NCI-H2171 (cell line): Measurements from ENCODE around the gene ARSD.
"Not testable (repeated sequence)": the region's sequence is repeated elsewhere in the genome, so short reads cannot be mapped to it uniquely, and the experiment has no call there.

ENCODE experiments used
- DNase-seq: peaks from one replicate; lab custom pipeline; 2025; lab: John Stamatoyannopoulos, UW

ARSD gene

GRCh38 chrX:2933125-2933900, 4.2 kb upstream of the ARSD start:
- DNase-seq: no peak

GRCh38 chrX:2931612-2932011, 2.5 kb upstream of the ARSD start:
- DNase-seq: no peak

DNA sequence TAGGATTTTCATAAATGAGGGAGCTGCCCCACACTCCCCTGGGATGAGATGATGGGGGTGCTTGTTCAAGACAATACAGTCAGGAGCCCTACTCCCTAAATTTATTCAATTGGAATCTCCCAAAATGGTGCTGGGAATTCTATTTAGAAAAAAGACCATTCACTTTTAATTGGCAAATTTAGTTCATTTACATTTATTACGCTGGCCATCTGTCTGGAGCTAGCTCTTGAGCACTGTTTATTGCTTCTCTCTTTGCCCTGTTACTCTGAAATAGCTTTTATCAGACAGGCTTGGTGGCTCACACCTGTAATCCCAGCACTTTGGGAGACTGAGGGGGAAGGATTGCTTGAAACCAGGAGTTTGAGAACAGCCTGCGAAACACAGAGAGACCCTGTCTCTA, 2.0 kb upstream of the ARSD start:
- DNase-seq: no peak

- DNase-seq: no peak
Observed at GRCh38 chrX:2928191-2928582, 952 bp downstream of the ARSD start.

DNA sequence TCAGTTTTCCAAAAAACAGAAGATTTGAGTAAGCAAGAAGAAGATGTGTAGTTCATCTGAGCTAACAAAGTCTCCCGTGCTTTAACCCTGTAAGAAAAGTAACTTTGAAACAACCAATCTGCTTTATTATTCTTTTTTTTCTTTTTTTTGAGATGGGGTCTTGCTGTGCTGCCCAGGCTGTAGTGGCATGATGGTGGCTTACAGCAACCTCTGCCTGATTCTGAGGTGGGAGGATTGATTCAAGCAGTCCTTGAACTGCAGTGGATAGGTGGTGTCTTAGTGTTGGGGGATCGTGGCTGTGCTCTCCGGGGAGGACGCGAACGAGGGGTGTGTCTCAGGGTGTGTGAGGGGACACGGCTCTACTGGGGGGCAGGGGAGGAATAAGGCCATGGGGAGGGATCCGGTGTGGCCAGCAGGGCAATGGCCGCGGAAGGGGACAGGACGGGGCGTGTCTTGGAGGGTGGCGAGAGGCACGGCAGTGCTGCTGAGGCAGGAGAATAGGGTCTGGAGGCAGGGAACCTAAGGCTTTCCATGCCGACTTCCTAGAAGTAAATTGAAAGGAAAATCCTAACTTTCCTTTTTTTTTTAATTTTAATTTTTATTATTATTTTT, 2.4 kb downstream of the ARSD start:
- no peak for DNase-seq

DNA sequence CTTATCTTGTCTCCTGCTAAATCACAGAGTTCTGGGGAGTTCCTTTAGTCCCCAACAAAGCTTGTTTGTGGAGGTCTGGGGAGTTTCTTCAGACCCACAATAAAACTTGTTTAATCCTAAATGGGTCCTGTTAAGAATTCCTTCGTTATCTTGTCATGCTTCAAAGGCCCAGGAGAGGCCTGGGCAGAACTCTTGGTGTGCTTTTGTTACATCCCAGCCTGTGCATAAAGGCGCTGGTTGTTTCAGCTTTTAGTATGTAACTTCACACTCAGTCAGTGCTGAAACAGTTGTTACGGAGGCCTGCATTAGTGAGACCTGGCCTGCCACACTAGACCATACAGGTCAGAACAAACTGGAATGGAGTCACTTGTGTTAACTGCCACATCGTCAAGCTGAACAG, 2.9 kb downstream of the ARSD start:
- DNase-seq: not testable (repeated sequence)

GRCh38 chrX:2924151-2924550, 5.0 kb downstream of the ARSD start:
- DNase-seq: no peak

GRCh38 chrX:2921750-2922149, 7.4 kb downstream of the ARSD start:
- no peak for DNase-seq

DNA sequence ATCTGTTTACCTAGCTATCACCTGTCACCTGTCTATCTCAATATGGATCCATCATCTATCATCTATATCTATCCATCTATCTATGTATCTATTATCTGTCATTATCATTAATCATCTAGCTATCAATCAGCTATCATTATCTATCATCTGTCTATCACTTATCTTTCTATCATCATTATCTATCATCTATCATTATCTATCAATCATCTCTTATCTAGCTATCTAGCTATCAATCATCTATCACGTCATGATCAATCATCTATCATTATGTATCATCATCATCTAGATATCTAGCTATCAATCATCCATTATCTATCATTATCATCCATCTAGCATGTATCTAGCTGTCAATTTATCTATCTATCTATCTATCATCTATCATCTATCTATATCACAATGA, 7.9 kb downstream of the ARSD start:
- no peak for DNase-seq

GRCh38 chrX:2917767-2918166, 11.4 kb downstream of the ARSD start:
- no peak for DNase-seq

GRCh38 chrX:2913118-2913517, 16.0 kb downstream of the ARSD start:
- DNase-seq: no peak

- DNase-seq: no peak
Observed at GRCh38 chrX:2910109-2910508, 19.0 kb downstream of the ARSD start.

DNA sequence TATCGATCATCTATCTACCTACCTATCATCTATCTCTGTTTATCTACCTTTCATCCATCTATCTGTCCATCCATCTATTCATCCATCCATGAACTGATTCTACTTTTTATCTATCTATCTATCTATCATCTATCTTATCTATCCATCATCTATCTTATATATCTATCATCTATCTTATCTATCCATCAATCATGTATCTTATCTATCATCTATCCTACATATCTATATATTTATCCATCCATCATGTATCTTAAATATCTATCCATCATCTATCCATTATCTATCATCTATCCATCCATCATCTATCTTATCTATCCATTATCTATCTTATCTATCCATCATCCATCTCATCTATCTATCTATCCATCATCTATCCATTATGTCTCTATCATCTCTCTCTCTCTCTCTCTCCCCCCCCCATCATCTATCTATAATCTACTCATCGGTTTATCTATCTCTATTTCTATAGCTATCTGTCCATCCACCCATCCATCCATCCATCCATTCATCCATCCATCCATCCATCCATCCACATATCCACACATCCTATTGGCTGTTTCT, 20.9 kb downstream of the ARSD start:
- DNase-seq: no peak

- DNase-seq: no peak
Observed at GRCh38 chrX:2907295-2907694, 21.8 kb downstream of the ARSD start.

DNA sequence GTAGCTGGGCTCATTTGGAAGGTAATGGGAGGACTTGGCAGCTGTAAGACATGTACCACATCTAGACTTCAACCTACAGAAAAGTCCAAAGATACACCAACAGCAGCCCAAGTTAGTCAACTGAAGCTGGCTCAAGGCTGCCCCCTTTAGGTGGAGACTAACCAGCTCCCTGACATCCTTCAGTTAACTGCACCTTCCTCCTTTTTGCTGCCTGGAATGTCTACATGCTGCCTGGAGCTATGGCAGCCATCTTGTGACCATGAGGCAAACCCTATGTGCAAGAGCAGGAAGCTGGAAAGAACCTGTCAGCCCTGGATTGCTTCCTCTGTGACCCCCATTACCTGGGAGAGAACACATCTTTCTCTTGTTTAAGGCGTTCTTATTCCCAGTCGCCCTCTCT, 25.8 kb downstream of the ARSD start:
- no peak for DNase-seq

GRCh38 chrX:2902841-2903240, 26.3 kb downstream of the ARSD start:
- no peak for DNase-seq

GRCh38 chrX:2901367-2902036, 27.6 kb downstream of the ARSD start:
- DNase-seq: no peak

- no peak for DNase-seq
Observed at GRCh38 chrX:2898846-2899512, 30.2 kb downstream of the ARSD start.

DNA sequence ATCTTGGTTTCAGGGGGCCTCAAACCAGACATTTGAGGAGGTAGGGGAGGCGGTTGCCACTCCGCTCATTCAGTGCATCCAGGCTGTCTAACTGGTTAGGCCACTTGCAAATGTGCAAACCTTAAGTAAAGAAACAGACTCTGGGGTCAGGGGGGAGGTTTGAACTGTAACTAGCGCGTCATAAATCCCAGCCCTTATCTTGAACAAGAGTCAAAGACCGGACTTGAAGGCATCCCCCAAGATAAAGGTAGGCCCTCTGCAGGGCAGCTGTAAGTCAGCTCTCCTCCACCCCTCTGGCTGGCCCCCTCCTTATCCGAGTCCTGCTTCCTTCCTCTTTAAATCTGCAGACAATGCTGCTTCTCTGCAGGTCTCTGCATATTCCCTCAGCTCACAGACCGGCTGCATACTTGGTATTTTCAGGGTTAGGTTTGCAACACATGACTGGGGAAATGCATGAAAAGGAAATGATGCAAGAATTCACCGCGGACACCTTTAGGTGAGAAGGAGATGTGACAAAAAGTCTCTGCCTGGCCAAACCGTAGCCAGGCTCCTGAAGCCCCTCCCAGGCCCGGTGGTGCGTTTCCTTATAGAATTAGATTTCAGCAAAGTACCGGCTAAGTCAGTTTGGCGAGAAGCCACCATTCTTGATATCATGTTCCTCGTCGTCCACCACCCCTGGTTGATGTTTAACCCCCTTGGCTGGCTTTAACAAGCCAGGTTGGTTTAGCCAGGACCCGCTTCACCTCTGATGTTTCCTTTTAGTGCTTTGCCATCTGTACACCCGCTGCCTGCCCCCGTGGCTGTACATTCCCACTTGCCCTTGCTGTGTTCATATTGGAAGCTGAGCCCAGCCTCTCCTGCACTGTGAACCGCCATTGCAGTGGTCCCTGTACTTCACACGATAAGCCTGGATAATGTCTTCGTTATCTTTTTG, 31.2 kb downstream of the ARSD start:
- DNase-seq: not testable (repeated sequence)

DNA sequence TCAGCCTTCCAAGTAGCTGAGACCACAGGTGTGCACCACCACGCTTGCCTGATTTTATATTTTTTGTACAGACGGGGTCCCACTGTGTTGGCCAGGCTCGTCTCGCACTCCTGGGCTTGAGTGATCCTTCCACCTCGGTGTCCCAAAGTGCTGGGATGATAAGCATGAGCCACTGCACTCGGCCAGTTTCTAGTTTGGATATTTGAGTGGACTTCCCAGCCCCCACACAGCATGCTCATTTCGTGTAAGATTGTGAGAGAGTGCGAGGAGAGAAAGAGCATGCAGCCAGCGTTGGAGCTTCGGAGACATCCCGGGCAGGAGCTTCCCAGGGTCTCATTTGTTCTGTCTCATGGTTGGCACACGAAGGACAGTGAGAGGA, 31.8 kb downstream of the ARSD start:
- DNase-seq: no peak

DNA sequence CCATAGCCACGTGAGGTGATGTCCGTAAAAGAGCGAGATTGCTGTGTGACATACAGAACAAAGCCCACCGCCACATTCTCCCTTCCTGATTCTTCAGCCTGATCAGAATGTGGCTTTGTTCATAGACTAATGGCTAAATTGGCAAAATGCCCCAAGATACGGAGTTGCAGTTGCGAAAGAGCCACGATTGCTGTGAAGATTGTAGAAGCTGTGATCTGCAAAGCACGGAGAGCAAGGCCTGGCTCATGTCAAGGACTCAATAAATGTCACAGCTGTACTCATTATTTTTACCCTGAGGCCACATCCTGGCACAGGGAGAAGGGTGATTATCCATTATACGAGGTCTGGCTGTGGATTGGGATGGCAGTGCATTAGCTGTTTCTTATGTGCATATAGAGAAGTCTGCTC, 34.2 kb downstream of the ARSD start:
- no peak for DNase-seq
